ENCODE measurements around the gene GNAZ.
"Not testable (repeated sequence)": the region's sequence is repeated elsewhere in the genome, so short reads cannot be mapped to it uniquely, and the experiment has no call there.

Gene GNAZ

DNA sequence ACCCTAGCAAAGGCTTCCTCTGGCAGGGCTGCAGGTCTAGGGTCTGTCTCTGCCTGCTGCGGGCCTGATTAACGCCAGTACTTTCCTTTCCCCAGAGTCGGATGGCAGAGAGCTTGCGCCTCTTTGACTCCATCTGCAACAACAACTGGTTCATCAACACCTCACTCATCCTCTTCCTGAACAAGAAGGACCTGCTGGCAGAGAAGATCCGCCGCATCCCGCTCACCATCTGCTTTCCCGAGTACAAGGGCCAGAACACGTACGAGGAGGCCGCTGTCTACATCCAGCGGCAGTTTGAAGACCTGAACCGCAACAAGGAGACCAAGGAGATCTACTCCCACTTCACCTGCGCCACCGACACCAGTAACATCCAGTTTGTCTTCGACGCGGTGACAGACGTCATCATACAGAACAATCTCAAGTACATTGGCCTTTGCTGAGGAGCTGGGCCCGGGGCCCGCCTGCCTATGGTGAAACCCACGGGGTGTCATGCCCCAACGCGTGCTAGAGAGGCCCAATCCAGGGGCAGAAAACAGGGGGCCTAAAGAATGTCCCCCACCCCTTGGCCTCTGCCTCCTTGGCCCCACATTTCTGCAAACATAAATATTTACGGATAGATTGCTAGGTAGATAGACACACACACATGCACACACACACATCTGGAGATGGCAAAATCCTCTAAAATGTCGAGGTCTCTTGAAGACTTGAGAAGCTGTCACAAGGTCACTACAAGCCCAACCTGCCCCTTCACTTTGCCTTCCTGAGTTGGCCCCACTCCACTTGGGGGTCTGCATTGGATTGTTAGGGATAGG, 52.9 kb downstream of the GNAZ start:
- no peak for DNase-seq

DNA sequence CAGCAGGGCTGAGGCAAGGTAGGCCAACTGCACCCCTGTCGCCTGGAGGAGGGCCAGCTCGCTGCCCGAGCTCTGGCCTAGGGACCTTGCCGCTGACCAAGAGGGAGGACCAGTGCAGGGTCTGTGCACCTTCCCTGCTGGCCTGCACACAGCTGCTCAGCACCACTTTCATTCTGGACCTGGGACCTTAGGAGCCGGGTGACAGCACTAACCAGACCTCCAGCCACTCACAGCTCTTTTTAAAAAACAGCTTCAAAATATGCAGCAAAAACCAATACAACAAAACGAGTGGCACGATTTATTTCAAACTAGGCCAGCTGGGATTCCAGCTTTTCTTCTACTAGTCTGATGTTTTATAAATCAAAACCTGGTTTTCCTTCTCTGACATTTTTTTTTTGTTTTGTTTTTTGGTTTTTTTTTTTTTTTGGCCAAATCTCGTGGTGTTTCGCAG, 53.5 kb downstream of the GNAZ start:
- no peak for DNase-seq

DNA sequence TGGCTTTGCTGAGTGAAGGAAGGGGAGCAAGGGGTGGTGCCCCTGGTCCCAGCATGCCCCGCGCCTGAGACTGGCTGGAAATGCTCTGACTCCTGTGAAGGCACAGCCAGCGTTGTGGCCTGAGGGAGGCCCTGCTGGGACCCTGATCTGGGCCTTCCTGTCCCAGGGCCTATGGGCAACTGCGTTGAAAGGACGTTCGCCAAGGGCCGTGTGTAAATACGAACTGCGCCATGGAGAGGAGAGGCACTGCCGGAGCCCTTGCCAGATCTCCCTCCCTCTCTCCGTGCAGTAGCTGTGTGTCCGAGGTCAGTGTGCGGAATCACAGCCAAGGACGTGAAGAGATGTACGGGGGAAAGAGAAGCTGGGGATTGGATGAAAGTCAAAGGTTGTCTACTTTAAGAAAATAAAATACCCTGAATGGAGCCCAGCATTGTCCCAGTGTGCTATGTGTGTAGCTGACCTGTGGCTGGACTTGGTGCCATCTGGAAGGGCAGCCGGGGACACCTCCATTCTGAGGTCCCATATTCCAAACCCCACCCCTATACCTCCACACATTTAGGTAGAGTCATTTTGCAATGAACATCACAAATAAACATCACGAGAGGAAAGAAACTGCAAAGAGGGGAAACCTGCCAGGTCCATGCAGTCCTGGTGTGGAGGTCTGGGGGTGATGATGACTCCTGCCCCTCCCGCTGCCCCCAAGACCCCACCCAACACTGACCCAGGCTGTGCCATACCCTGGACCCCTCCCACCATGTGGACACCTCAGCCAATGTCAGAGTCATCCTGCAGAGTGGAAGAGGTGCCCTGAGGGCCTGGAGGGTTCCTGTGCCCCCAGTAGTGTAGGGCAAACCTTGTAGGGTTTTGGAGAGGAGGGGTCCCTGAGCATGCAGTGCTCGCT, 54.5 kb downstream of the GNAZ start:
- no peak for DNase-seq

DNA sequence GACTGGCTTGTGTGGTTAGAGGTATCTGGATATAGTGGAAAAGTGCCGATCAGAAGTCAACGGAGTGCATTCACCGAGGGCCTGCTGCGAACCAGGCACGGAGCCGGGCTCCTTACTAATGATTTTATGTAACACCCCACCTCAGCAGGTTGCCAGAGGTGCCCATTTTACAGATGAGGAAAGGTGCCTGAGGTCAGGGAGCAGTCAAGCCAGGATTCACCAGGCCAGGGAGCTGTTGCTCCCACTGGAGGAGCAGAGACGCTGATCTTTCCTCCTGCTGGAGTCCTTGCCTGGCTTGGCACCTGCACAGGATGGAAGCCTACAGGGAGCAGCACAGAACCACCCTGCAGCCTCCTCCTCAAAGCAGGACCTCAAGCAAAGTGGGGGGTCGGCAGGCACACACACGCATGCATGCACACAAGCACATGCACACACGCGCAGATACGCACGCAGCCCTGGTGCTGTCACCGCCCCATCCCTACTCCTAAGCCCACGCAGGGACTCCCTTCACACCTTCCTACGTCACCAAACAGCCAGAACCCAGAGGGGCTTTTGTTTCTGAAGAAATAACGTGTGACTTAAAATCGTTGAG, 55.3 kb downstream of the GNAZ start:
- DNase-seq, result no peak

DNA sequence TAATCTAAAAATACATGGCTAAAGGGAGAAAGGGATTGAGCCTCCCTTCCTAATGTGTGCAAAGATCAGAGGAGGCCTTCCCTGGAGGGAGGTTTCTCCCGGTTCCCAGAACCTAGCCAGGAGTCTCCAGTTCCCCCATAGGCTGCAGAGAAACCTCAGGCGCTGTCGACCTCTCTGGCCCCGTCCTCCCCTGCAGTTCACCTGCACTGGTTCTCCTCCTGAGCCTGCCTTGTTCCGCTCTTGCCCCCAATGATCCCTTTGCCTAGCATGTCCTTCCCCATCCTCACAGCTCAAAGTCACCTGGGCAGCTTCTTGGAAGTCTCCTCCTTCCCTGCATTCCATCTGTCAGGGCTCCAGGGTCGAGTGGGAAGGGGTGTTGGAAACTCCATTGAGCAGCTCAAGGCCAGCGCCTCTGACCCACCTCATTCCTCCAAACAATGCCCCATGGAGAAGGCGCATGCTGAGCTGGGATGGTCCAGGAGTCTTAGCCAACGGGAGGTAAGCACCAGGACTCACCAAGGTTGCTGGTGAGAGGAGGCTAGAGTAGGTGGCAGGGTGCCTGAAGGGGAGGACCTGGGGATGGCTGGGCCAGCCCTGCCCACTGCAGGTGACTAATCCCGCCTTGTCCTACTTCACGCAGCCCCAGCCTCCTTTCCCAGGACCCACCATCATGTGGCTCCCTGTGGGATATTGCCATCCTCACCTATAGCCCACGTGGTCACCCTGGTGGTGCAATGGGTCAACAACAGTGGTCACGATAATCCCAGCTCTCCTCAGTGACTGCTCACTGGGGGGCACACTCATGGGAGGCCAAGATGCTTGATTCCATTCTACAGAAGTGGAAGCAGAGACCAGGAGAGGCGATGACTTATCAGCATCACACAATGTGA, 56.1 kb downstream of the GNAZ start:
- no peak for DNase-seq

DNA sequence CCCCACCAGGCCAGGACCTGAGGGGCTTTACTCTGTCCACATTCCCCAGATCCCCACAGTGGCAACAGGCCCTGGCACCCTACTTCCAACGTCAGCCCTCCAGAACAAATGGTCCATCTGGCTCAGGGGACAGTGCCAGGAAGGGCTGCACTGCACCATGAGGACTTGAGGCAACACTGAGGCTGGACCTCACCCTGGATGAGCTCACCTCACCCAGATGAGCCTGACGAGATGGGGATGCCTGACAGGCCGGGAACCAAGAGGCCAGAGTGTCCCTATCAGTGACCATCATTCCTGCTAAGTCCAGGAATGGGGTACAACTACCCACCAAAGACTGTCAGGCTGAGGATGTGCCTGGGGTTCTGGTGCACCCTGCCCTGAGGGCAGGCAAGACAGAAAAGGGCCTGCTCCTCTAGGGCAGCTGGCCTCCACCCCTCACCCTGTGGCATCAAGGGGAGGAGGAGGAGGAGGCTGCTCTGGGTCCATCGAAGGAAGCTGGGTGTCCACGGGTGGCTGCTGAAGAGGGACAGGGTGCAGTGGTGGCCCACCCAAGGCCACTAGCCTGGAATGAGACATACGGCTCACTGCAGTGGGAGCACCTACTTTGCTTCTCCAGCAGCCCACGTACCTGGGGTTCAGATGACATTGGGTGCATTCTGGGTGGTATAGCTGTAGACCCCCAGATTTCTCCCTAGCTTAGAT, 56.9 kb downstream of the GNAZ start:
- DNase-seq, result no peak

DNA sequence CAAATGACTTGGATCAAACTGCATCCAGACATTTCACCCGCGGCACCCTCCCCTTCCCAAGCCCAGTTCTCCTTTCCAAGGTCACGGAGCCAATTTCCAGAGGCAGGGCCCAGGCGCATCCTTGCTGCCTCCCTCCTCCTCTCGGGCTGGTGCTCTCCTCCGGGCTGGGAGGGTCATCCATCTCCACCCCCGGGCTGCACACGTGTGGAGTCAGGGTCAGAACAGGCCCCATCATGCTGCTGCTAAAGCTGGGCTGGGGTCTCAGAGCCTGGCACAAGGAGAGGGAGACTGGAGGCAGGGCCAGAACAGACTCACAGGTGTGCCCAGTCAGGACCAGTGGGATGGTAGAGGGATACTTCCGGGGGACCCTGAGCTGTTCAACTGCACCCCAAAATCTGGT, 57.5 kb downstream of the GNAZ start:
- no peak for DNase-seq

DNA sequence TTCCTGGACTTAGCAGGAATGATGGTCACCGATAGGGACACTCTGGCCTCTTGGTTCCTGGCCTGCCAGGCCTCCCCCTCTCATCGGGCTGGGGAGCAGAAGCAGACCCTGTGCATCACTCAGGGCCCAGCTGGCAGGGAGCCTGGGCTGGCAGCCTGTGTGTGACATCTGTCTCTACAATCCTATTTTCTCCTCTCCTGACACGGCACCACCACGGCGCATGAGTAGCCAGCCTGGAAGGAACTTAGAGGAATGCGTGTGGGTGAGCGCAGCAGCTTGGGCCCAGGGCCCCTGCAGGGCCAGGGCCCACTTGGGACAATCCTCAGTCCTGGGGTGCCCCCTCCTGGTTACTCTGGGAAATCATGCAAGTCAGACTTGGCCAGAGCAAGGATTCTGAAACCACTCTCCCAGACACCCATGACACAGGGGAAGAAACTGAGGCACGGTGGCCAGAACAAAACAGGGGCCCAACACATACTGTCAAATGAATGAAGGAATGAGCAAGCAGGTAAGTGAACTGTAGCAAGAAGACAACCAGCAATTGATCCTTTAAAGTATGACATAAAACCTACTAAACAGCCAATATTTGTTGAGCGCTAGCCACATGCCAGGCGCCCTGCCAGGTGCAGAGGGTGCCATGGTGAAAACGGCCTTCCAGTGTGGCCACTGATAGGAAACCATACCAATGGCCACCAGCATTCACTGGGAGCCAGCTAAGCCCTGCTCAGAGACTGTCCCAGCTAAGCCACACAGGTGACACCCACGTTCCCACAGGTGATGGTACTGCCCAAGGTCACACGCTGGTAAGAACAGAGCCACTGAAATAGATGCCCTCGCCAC, 58.2 kb downstream of the GNAZ start:
- peak; percentile 79 for DNase-seq

DNA sequence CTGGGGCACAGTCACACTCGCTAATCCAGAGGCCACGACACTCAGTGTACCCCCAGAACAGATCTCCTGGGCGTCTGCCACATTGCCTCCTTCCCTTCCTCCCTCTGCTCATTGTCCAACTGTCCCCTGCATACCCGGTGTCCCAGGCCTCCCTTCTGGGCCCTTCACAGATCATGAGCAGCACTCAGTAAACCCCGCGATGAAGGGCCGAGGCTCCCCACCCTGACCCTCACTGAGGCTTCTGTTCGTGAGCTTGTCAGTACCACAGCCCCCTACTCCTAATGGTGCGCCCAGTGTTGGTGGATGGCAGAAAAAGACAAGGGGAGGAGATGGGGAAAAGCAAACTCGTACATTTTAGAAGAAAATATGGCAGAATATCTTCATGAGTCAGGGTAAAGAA, 58.8 kb downstream of the GNAZ start:
- no peak for DNase-seq

DNA sequence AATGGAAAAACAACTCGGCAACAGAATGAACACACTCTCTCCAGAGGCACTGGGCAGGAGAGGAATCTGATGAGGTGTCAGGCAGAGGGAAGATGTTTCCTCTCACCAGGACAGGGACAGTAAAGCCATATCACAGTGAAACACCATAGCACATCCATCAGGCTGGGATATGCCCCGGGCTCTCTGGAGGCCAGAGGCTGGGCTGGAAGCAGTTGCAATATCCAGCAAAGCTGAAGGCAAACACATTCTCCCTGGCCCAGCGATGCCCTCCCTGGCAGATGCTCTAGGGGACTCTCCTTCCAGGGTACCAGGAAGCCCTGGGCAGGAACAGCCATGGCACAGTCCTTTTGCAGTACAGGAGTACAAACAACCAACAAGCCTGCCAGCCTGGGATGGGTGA, 60.4 kb downstream of the GNAZ start:
- DNase-seq, result no peak

DNA sequence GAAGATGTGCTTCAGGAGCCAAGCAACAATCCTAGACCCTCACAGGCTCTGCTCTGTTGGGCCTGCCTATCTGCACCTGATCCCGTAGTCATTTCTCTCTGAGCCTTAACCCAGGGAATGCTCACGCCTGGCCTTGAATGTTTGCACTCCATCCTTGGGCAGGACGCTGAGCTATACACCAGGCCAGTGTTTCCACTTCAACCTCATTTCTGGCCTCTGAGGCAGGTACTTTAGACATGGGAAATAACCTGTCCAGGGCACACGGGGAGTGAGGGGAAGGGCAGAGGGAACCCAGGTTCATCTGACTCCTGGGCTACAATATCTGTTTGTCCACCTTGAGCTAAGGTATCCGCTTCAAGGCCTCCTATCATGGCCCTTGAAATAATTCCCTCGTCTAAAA, 61.6 kb downstream of the GNAZ start:
- no peak for DNase-seq

DNA sequence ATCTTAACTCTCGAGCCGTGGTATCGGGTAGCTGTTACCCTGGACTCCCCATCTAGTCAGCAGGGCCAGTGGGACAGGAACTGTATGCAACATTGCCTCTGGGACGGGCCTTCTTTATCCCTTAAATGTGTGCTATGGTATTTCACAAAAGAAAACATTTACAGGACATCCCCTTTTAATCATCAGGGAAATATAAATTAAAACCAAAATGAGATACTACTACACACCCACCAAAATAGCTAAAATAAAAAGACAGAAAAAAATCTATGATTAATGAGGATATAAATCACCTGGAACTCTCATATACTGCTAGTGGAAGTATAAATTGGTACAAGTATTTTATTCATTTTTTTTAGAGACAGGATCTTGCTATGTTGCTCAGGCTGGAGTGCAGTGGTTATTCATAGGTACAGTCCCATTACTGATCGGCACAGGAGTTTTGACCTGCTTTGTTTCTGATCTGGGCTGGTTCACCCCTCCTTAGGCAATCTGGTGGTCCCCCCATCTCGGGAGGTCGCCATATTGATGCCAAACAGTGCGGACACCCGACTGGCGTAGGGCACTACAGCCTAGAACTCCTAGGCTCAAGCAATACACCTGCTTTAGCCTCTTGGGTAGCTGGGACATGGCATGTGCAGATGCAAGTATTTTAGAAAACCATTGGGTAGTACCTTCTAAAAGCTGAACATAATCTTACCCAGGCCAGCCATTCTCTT, 62.2 kb downstream of the GNAZ start:
- no peak for DNase-seq

DNA sequence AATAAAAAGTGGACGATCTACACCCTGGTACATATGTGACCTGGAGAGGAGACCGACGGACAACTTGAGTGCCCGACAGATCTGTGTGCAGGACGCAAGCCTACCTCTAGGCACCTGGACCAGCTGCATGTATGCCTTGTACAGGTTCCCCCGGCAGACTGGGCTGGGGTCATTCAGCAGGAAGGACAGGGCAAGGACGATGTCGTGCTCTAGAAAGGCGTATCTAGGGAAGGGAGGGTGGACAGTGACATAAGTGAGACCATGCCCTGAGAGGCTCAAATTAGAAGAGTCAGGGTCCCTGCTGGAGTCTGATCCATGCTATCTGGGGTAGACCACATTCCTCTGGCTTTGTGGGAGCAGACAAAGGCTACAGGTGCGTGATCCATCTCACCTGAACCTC, 63.6 kb downstream of the GNAZ start:
- no peak for DNase-seq

DNA sequence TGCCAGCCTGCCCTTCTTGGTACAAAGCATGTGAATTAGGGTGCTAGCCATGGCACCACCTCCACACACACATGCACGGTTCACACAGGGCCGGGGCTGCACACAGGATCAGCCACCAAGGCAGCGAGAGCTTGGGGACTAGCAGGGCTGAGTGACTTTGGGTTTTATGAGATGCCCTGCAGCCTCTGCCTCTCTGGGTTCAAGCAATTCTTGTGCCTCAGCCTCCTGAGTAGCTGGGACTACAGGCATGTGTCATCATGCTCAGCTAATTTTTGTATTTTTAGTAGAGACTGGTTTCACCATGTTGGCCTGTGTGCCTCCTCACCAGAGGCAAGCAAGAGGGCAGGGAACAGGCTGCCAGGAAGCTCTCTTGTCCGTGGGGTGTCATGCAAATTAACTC, 66.7 kb downstream of the GNAZ start:
- DNase-seq, result not testable (repeated sequence)

DNA sequence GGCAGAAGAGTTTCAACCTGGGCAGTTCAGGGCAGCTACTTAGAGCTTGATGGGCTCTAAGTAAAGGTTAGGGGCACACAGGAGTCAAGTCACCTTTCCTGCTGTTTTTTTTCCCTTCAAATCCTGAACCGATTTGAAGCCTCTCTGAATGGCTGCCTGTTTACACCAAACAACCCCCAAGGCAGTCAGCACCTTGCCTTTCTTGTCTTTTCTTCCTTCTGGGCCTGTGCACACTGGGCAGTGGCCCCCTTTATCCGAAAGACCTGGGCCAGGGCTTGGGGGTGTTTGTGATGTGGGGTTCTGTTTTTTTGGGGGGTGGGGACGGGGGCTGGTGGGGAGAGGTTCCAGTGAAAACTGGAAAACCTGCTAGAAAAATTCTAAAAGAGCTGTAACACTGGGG, 67.1 kb downstream of the GNAZ start:
- no peak for DNase-seq

DNA sequence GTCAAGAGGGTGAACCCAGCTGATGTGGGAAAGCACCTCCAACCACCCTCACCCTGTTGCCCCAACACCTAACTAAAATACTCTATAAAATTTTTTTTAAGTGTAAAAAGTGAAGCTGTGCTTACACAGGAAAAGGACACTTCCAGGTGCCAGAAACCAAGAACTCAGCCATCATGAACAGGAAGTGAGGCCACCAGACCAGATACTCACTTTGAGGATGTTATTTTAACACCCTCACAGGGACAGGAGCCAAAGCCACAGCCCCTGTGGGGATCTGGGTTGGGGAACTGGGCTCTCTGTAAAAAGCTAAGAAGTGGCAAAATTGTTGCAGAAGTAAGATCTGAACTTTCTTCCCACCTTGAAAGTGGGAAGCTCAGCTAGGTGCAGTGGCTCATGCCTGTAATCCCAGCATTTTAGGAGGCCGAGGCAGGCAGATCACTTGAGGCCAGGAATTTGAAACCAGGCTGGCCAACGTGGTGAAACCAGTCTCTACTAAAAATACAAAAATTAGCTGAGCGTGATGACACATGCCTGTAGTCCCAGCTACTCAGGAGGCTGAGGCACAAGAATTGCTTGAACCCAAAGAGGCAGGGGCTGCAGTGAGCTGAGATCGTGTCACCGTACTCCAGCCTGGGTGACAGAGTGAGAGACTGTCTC, 67.7 kb downstream of the GNAZ start:
- DNase-seq, result no peak

DNA sequence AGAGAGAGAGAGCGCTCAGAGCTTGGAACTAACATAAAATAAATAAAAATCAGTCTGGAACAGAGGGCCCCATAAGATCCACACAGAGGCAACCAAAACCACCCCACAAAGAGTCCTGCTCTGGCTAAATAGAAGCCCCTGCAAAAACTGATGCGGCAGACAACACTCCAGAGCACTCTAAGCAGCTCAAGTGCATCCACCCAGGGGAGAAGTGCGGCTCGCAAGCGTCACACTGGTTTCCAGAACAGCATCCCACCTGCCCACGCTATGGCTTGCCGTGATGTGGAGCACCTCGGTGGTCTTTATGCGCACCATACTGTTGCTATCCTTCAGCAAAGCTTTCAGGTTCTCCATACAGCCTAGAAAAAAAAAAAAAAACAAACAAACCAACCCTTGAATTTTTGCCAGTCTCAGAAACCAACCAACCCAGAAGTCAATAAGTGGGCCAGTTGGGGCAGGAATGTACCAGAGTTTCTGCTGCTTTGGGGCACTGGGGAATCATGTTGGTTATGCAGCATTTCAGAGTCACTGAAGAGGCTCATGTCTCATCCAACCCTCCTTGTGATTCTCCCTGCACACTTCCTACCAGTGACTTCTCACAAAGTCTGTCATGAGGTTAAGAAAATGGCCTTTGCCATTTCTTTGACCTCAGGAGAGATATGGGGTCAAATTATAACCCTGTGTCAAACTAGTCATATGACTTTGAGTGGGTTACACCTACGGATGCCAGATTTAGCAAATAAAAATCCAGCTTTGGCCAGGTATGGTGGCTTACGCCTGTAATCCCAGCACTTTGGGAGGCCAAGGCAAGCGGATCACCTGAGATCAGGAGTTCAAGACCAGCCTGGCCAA, 68.5 kb downstream of the GNAZ start:
- no peak for DNase-seq

DNA sequence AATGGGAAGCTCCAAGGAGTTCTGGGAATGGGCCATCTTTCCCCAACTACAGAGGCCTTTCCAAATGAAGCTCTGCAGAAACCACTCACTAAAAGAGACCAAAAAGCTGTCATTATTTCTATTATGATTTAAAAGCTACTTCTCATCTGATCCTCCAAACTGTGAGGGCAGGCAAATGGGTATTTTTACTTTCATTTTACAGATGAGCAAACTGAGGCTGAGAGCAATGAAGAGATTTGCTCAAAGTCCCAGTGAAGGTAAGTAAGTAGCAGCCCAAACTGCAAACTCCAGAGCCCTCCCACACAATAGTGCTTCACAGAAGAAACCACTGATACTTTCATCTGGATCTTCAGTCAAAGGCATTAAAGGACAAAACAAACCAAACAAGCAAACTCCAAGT, 70.1 kb downstream of the GNAZ start:
- DNase-seq, result no peak
